ENCODE data around the gene FLNB.

DNA sequence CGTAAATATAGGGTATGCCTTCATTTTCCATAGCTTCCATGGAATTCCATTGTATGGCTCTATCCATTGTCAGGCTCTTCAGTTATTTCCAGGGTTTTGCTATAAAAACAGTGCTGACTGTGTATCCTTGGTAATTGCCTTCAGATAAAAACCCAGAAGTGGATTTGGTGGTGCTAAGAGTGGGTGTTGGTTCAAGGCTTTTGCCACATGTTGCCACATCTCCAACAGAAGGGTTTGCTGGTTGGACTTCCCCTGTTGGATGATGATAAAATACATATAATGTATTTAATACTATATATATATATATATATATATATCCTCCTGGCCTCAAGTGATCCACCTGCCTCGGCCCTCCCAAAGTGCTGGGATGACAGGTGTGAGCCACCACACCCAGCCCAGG lies 97.8 kb downstream of the FLNB start:
- TF ChIP-seq, protein P1, sequence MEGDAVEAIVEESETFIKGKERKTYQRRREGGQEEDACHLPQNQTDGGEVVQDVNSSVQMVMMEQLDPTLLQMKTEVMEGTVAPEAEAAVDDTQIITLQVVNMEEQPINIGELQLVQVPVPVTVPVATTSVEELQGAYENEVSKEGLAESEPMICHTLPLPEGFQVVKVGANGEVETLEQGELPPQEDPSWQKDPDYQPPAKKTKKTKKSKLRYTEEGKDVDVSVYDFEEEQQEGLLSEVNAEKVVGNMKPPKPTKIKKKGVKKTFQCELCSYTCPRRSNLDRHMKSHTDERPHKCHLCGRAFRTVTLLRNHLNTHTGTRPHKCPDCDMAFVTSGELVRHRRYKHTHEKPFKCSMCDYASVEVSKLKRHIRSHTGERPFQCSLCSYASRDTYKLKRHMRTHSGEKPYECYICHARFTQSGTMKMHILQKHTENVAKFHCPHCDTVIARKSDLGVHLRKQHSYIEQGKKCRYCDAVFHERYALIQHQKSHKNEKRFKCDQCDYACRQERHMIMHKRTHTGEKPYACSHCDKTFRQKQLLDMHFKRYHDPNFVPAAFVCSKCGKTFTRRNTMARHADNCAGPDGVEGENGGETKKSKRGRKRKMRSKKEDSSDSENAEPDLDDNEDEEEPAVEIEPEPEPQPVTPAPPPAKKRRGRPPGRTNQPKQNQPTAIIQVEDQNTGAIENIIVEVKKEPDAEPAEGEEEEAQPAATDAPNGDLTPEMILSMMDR (IDR thresholded peaks at IDR 0.05) = no peak
- TF ChIP-seq POLR2AphosphoS5 (IDR thresholded peaks at IDR 0.05) = no peak
